NCI-H2107 (cell line): ENCODE results near the gene RNF25.

Experiments
- DNase-seq: peaks from one replicate; lab custom pipeline; 2025; lab: John Stamatoyannopoulos, UW

Gene RNF25

DNA sequence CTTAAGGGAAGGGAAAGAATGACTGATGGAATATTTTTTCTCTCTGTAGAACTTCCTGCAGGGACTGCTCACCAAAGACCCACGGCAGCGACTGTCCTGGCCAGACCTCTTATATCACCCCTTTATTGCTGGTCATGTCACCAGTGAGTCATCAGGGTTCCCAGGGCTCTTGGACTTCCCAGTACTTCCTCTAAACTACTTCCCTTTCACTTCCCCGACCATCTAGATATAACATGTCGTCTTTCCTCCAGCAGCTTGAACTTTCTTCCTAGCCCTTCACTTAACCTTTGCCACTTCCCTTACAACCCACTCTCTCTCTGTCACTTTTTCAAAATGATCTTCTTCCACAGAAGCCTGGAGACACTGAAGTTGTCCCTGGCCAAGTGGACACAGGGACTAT lies 7.3 kb upstream of the RNF25 start:
- DNase-seq = no peak

DNA sequence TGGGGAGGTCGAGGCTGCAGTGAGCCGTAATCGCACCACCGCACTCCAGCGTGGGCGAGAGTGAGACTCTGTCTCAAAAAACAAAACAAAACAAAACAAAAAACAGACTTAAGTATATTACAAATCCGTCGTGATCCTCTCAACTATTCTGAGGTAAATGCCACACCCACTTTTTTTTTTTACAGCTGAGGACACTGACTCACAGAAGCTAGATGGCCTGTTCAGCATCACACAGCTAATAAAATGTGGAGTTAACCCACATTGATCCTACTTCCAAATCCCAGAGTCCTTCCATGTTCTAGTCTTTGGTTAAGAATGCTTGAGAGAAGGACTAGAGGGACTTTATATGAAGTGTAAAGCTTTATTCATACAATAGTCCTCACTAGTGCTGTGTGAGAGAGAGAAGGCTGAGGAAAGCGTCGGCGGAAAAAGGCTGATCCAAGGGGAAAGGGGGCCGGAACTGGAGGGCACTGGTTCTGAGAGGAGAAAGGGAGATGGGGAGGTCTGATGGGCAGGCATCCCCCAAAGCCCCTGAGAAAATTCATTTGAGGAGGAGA lies 627 bp downstream of the RNF25 start:
- no peak for DNase-seq

DNA sequence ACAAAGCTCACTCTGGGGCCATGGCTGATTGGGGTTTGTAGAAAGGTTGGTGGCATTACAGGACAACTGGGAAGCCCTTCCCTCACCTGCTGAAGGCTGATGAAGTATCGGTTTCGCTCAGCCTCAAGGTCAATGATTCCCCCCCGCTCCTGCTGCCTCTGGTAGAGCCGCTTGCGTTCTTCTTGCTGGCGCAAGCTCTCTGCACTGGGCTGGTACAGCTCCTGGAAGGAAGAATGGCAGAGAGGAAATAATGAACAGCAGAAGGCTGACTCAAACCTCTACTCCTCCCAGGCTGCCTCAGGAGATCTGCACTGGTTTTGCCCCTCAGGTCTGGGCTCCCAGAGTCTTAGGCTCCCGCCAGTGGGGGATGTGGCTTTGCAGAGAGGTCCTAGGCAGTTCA lies 7.1 kb downstream of the RNF25 start:
- no peak for DNase-seq

DNA sequence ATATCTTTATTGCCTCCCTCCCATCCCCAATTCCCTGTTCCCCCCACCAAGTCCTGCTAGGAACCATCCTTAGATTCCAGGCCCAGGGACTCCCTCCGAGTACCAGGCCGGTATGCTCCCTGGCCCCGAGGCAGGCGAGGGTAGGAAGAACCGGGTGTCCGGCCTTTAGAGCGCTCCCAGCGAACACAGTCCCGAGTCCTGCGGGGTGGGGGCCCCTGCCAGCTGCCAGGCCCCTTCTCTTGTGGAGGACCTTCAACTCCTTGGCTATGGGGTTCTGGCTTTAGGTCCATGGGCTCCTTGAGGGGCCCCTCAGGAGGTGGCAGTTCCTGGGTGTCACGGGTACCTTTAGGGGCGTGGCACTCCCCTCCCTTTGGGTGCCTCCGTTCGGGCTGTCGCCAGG lies 7.9 kb downstream of the RNF25 start:
- no peak for DNase-seq

DNA sequence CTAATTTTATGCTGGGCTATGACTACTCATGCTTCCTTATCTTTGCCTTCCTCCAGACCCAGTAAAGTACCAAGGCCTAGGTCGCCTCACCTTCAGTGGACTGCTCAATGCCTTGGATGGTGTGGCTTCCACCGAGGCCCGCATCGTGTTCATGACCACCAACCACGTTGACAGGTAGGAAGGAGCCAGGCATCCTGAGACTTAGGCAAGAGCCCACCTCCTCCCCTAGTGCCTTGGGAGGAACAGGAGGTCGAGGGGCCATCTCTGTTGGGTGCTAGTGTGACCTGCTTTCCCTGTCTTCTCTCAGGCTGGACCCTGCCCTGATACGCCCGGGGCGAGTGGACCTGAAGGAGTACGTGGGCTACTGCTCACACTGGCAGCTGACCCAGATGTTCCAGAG lies 9.0 kb downstream of the RNF25 start:
- no peak for DNase-seq

DNA sequence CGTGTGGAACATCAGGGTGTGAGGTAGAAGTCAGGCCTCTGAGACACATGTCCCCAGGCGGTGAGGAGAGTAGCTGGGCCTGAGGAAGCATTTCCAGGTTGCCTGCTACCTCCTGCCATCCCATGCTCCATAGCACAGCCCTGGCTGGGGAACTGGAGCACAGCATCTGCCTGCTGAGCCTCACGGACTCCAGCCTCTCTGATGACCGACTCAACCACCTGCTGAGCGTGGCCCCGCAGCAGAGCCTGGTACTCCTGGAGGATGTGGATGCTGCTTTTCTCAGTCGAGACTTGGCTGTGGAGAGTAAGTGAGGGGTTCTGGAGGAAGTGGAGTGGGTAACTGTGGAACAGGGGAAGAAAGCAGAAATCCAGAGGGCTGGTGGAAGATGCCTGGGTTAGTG lies 9.4 kb downstream of the RNF25 start:
- DNase-seq = no peak

DNA sequence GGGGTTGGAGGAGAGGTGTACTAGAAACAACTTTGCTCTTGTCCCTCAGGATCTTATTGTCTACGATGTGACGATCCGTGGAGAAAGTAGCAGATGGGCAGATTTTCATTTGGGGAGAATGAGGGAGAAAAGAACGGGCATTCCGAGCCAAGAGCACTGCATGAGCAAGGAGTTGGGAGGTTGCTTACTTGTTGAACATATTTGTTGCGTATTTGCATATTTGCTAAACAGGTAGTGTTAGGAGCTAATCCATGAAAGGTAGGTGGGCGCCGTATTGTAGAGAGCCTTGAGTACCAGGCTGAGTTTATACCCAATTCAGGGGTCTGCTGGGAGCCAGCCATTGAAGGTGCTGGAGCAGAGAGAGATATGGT lies 11.8 kb downstream of the RNF25 start:
- no peak for DNase-seq

DNA sequence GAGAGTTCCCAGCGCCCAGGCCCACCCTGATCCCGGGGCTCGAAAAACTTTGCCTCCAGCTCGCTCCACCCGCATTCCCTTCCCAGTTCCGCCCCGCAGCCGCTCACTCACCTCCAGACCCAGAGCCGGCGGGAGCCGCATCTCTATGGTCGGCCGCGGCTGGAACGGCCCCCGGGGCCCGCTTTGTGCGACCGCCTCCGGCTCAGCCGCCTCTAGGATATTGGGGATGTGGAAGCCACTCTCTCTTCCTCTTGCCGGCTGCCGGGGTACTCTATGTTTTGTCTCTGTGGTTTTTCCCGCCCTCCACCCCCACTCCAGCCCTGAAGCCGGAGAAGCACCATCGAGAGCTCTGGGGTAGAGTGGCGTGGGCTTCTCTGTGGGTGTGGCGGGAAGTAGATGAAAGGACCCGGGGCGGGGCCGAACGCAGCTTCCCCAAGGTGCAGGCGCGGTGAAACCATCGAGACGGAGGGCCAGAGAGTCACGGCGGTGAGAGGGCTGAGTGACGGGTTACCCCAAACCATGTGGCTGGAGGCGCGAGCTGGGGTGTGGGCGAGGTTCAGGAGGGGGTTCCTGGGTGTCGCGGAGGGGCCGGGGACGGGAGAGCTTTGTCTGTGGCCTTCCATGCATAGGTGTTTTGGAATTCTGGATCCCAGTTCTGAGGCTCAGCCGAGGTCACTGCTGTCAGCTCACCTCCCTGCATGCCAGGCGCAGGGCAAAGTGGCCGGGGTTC lies 12.4 kb downstream of the RNF25 start, which contains the start of the genes BCS1L and ZNF142:
TSS of gene BCS1L (plus strand) at position 426 of the 730 bp plus-strand sequence. CDS start 1,305 bp downstream, outside the sequence.
TSS of gene ZNF142 (minus strand) at position 366 of the 730 bp plus-strand sequence. CDS start 3,194 bp downstream, outside the sequence.
- DNase-seq = peak; percentile 77

DNA sequence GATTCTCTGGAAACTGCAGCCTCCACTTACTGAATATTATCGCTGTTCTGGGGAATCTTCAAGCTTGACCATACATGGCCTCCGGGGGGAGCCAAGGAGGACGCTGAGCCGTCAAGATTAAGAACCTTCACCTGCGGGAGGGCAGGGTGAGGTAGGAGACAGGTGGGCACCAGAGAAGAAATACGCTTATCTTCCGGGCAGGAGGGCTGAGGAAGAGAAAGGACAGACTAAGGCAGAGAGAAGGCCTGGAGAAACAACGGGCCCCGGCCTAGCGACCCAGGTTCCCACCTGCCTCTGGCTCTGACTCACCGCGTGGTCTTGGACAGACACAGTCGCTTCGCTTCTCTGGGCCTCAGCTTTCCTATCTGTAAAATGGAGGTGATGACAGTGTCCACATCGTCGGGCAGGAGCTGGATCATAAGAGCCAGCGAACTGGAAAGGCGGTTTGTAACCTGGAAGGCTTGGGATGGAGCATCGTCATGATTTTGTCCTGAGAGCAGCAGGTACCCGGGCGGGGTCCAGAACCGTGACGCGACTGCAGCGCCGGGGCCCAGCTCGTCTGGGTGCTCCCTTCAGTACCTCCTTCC lies 13.0 kb downstream of the RNF25 start:
- DNase-seq = peak; percentile 13

DNA sequence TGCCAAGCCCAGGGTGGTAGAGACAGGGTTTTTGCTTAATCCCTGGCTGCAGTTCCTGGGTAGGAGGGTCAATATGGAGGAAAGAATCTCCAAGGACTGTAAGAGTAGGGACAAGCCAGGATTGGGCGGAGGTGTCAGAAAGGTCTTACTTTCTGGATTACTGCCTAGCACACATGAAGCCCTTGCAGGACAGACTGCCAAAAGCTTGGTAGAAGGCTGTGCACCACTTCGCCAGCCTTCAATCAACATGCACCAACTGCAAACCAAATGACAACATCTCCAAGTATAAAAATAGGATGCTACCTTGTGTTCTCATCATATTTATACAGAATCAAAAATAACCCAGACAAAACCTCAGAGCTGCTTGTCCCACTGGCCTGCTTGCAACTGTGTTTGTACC lies 16.1 kb downstream of the RNF25 start:
- no peak for DNase-seq

DNA sequence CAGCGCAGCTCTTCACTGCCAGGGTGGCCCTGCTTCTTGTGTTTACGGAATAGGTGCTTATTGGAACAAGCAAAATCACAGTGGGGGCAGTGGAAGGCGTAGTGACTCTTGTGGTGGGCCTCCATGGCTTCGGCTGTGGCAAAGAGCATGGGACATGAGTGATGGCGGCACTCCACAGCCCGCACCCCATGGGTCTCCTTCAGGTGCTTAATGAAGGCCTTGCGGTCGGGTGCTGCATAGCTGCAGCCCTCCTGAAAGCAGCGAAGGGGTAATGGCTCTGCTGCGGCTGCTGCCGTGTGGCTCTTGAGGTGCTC lies 23.1 kb downstream of the RNF25 start:
- DNase-seq = no peak

DNA sequence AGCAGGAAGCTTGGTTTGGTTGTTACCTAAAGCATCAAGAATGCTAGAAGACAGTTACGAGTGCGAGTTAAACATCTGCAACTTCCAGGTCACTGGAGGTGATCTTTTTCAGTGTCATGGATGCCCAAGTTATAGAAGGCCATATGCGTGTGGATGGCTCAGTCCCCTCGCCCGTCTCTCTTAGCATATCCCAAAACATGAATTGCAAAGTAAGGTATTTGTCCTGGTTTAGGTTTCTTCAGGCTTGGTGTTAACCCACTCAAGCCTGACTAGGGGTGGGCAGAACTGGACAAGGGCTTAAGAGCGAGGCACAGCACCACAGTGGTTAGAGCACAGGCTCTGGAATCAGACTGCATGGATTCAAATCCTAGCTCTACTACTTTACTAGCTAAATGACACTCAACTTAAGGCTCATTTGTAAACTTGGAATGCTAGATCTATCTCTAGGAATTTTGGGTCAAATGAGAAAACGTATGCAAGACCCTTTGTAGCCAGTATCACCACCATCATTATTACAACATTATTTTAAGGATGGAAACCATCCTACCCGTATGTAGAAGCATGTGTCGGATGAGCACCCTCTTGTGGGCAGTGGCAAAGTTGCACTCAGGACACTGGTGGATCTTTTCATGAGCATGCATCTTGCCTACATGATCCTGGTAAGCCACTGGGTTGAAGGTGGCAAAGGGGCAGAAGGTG lies 23.6 kb downstream of the RNF25 start:
- DNase-seq = no peak

DNA sequence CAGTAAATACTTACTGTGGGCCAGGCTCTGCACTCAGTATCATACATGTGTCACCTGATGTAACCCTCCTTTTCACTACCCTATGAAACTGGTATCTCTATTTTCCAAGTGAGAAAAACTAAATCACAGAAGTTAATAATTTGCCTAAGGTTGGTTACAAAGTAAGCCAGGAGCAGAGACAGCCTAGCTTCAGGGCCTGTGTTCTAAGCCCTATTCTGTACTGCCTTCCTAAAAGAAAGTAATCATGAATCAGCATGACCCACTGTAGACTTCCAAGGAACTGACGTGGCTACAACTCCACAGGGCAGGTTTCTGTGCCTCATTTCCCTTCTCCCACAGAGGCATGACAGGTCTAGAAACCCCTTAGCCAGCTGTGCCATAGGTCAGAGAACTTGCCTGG lies 26.7 kb downstream of the RNF25 start:
- DNase-seq = no peak

DNA sequence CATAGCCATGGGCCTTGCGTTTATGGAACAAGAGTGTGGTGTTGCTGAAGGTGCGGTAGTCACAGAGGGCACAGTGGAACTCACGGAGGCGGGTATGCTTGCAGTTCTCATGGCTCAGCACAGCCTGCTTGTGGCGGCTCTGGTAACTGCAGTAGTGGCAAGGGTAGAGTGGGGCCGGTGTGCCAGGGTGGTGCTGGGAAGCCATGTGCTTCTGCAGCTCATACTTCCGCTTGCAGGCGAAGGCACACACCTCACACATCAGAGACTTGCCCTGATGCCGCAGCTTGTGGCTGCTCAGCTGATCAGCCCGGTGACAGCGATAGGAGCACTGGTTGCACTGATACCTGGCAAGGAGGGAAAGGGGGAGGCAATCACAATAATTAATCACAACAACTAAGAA lies 27.1 kb downstream of the RNF25 start:
- no peak for DNase-seq

DNA sequence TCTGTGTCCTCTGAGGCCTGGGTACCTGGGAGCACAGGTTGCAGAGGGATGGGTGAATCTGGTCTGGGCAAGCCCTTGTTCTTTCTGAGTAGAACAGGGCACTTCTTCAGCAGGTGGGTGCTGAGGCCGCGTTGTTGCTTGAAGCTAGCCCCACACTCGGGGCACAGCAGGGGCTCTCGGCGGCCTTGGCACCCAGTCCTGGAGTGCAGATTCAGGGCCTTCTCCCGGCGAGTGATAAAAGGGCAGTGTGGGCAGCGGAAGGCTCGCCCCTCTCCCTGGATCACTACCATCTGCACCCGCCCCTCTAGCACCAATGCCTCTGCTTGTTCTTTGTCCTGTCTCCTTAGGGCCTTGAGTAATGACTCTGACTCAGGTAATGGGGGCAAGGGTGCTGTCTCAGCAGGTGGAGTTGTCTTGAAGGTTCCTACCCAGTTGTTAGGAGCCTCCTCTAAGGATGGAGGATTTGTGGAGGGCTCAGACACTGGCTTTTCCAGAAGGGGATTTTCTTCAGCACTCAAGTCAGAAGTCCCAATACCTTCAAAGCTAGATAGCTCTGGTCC lies 28.0 kb downstream of the RNF25 start:
- DNase-seq = no peak

DNA sequence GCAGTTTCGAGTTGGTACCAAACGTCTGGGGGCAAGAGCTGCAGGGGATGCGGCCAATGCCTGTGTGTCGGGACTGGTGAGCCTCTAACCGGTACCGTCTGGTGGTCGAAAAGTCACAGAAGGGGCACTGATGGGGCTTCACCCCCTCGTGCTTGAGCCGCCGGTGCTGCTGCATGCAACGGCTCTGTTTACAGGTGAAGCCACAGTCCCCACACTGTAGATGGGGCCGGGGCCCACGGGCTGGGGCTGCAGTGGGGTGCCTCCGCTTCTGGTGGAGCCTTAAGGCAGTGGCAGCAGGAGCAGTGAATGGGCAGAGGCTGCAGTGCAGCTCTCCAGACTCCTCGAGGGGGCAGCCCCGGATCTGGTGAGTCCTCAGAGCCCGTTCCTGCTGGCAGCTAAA lies 29.0 kb downstream of the RNF25 start:
- DNase-seq = no peak

DNA sequence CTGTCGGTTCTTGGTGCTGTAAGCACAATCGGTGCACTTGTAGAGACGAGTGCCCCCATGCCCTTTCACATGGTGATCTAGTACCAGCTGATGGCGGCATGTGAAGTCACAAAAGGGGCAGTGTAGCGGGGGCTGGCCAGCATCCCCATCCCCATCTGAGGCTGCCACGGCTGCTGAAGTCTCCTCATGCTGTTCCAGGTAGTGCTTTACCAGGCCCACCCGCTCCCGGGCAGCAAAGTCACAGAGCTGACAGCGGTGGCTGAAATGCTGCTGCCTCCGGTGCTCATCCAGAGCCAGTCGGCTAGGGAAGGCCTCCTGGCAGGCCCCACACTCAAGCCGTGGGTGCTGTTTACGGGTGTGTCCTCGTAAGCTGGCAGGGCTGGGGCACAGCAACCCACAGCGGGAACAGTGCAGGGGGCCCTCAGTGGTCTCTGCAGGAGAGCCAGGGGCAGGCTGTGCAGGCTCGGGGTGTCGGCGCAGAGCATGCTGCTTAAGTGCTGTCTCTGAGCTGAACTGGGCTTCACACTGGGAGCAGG lies 29.6 kb downstream of the RNF25 start:
- no peak for DNase-seq

DNA sequence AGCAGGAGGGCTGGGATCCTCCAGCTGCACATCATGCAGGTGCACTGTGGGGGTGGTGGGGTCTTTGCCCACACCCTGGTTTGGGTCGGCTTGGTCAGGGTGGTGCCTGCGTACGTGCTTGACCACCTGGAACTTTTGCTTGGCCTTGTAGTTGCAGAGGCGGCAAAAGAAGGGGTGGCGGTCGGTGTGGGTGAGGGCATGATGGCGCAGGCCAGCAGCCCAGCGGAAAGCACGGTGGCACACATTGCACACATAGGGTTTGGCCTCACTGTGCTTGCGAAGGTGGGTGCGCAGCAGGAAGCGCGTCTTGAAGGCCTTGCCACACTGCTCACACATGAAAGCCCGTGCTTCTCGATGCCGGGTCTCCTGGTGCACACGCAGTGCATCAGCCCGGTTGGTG lies 33.4 kb downstream of the RNF25 start:
- DNase-seq = no peak

DNA sequence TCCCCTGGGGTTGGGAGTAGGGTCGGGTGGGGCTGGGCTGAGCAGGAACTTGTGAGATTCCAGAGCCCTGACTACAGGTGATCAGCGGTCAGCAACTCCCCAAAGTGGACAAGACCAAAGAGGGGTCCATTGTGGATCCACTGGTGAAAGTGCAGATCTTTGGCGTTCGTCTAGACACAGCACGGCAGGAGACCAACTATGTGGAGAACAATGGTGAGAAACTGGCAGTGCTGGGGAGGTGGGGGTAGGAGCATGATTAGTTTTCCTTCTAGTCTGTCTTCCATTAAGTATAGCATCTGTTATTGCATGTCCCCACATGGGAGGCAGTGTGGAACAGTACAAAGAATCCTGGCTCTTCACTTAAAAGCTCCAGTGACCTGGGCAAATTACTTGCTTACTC lies 36.1 kb downstream of the RNF25 start:
- DNase-seq = no peak

DNA sequence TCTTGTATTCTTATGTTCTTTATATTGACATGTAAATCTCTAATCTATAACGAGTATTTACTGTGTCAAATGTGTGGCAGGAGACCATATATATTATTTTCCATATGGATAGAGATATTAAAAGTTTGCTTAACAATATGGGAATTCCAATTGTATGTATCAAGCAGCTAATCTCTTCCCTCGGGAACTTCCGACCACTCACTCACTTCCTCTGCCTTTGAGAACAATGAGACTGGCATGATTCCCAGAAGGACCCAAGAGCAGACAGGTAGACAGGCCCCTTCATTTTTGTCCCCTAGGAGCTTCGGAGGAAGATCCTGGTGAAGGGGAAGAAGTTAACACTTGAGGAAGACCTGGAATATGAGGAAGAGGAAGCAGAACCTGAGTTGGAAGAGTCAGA lies 40.0 kb downstream of the RNF25 start:
- no peak for DNase-seq

DNA sequence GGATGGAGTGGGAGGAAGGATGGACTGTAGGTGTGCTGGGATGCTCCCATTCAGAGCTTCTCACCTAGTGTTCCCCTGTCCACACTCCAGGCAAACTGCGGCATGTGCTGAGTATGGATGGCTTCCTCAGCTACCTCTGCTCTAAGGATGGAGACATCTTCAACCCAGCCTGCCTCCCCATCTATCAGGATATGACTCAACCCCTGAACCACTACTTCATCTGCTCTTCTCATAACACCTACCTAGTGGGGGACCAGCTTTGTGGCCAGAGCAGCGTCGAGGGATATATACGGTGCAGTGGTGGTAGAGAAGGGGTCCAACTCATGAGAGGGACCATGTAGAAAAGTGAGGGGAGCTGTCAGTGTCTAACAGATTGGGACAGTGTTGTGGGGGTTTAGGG lies 43.9 kb downstream of the RNF25 start:
- no peak for DNase-seq

DNA sequence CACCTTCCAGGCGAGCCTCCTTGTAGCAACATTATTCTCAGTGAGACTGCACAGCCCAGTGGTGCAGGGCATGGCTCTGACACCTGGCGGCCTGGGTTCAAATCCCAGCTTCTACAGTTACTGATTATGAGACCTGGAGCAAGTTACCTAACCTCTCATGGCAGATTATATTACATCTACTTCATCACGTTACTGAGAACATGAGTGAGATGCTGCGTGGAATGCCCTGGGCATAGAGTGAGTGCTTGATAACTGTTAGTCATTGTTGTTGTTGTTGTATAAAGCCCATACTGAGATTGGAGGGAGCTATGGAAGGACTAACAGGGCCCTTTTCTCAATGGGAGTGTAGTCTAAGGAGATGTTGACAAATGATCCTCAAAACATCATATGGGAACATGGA lies 45.4 kb downstream of the RNF25 start:
- no peak for DNase-seq

DNA sequence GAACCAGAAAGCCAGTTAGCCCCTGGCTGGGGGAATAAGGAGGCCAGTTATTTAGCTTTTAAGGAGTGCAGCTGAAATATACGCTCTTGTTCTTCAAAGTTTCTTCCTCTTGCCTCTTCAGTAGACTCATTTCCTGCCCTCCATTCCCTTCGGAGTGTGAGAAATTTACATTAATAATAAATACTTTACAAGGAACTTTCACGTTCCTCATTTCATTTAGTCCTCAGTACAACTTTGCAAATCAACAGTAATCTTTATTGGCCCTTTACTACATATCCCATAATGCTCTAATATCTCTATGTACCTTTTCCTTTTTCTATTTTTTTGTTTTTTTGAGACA lies 48.5 kb downstream of the RNF25 start:
- no peak for DNase-seq
